HCT116 (cell line): Measurements from ENCODE around the gene ZFP69B. TPM values are rescaled to one million over a fixed set of nuclear protein-coding genes. Genes with fewer than 3 reads are reported as not detected.

Experiments
- ATAC-seq: fragments of 200-7000 bp; cut with Tn5 transposase; 2 replicates; pipeline ENCODE4 v1.9.1; 2020; ENCODE audit warnings: mild to moderate bottlenecking, moderate library complexity
- BruUV-seq: library from RNA; stranded (reverse); fragments of 400-500 nt; replicated peaks from 2 replicates; lab custom pipeline; 2021; lab: Mats Ljungman, UMichigan
- CTCF ChIA-PET: fragments of 300-600 bp; sonication (Branson Sonifier 250); formaldehyde crosslinking; loops from one replicate; lab custom pipeline; 2021; ENCODE audit warnings: antibody characterized with exemption; lab: Charles Lee
- POLR2A ChIA-PET: fragments of 300-600, 350-600 bp; sonication (Branson Sonifier 250); formaldehyde crosslinking; loops from one replicate; lab custom pipeline; 2021; ENCODE audit warnings: antibody characterized with exemption; lab: Charles Lee
- RAD21 ChIA-PET, 2 experiments: fragments of 300-600 bp; sonication (Branson Sonifier 250); formaldehyde crosslinking; loops; one replicate each; lab custom pipeline; 2023; ENCODE audit warnings: low total read pairs in 2 of 2; ENCODE audit not compliant: uncharacterized antibody in 2 of 2, unreplicated experiment in 2 of 2, low non-redundant PET in 1 of 2; lab: Charles Lee
- DNase-seq: peaks from one replicate; pipeline ENCODE4 v3.0.0-alpha.2; 2010; ENCODE audit warnings: low read depth, low spot score
- H2AFZ ChIP-seq: fragments of 200-600 bp; shearing (Covaris generic), sonication (generic); 2 replicates; pipeline ENCODE4 v1.6.1; 2017; ENCODE audit warnings: low read depth, mixed run types, mixed read lengths, antibody characterized with exemption, low read length; ENCODE audit not compliant: poor library complexity, severe bottlenecking
- H3K27ac ChIP-seq: 2 replicates; pipeline ENCODE4 v1.5.1; 2012; ENCODE audit warnings: low read depth, low read length
- H3K27me3 ChIP-seq: fragments of 200-600 bp; sonication (generic); 2 replicates; pipeline ENCODE4 v1.6.1; 2016; ENCODE audit warnings: mixed run types, low read length, mixed read lengths; ENCODE audit not compliant: insufficient read depth
- H3K36me3 ChIP-seq, 2 experiments: fragments of 200-500 bp in 1 of 2; fragments of 200-600 bp in 1 of 2; sonication (Bioruptor generic) in 1 of 2; sonication (generic) in 1 of 2; 2 replicates each; pipeline versions ENCODE4 v1.5.1 to v1.6.1; 2014 to 2016; ENCODE audit warnings: low read length in 2 of 2, inconsistent platforms in 1 of 2, mixed read lengths in 1 of 2, mixed run types in 1 of 2; ENCODE audit not compliant: insufficient read depth in 2 of 2, control insufficient read depth in 1 of 2
- H3K4me1 ChIP-seq, 2 experiments: fragments of 200-600 bp in 1 of 2; sonication (generic) in 1 of 2; 2 replicates each; pipeline versions ENCODE4 v1.5.1 to v1.6.1; 2012 to 2017; ENCODE audit warnings: low read length in 2 of 2, inconsistent platforms in 1 of 2, mild to moderate bottlenecking in 1 of 2, mixed read lengths in 1 of 2, mixed run types in 1 of 2, moderate library complexity in 1 of 2; ENCODE audit not compliant: insufficient read depth in 2 of 2, control insufficient read depth in 1 of 2
- H3K4me2 ChIP-seq: fragments of 200-600 bp; sonication (generic); 2 replicates; pipeline ENCODE4 v1.6.1; 2017; ENCODE audit warnings: mixed run types, low read length, mixed read lengths
- H3K4me3 ChIP-seq, 2 experiments: fragments of 200-600 bp in 1 of 2; sonication (generic) in 1 of 2; replicated peaks in 1 of 2; 2 replicates each; pipeline ENCODE4 v1.5.1; 2011 to 2016; ENCODE audit warnings: low read length in 2 of 2, control low read depth in 1 of 2, low read depth in 1 of 2, mild to moderate bottlenecking in 1 of 2, mixed read lengths in 1 of 2, mixed run types in 1 of 2
- H3K79me2 ChIP-seq: fragments of 200-600 bp; sonication (generic); 2 replicates; pipeline ENCODE4 v1.6.1; 2017; ENCODE audit warnings: mild to moderate bottlenecking, mixed run types, low read length, moderate library complexity, mixed read lengths; ENCODE audit not compliant: insufficient read depth
- H3K9ac ChIP-seq: fragments of 200-600 bp; sonication (generic); 2 replicates; pipeline ENCODE4 v1.6.1; 2016; ENCODE audit warnings: low read length, mixed read lengths
- H3K9me2 ChIP-seq: fragments of 200-600 bp; sonication (generic), shearing (Covaris generic); 2 replicates; pipeline ENCODE4 v1.6.1; 2017; ENCODE audit warnings: mixed run types, mild to moderate bottlenecking, moderate library complexity; ENCODE audit not compliant: insufficient read depth
- H3K9me3 ChIP-seq, 2 experiments: fragments of 200-500 bp in 1 of 2; fragments of 200-600 bp in 1 of 2; sonication (Bioruptor generic) in 1 of 2; sonication (generic) in 1 of 2; 2 replicates each; pipeline ENCODE4 v1.6.1; 2014 to 2017; ENCODE audit warnings: low read length in 2 of 2, mixed read lengths in 2 of 2, inconsistent platforms in 1 of 2, low read depth in 1 of 2, mild to moderate bottlenecking in 1 of 2, mixed run types in 1 of 2, moderate library complexity in 1 of 2; ENCODE audit not compliant: control insufficient read depth in 1 of 2, insufficient read depth in 1 of 2
- H4K20me1 ChIP-seq: fragments of 200-600 bp; sonication (generic), shearing (Covaris generic); 2 replicates; pipeline ENCODE4 v1.6.1; 2017; ENCODE audit warnings: mixed run types, mild to moderate bottlenecking, moderate library complexity; ENCODE audit not compliant: insufficient read depth
- CBX3 ChIP-seq: IDR thresholded peaks from 2 replicates; pipeline ENCODE4 v1.6.1; 2012; ENCODE audit warnings: low read depth
- CEBPB ChIP-seq: IDR thresholded peaks from 2 replicates; pipeline ENCODE4 v1.6.1; 2012; ENCODE audit warnings: low read depth
- CTCF ChIP-seq, 3 experiments: fragments of 200-600 bp in 1 of 3; sonication (generic) in 1 of 3; IDR thresholded peaks in 2 of 3; conservative IDR thresholded peaks in 1 of 3; 2 replicates each; pipeline ENCODE4 v1.5.1; 2012 to 2017; ENCODE audit warnings: low read depth in 2 of 3, low read length in 2 of 3, antibody characterized with exemption in 1 of 3, borderline replicate concordance in 1 of 3, control low read depth in 1 of 3, mild to moderate bottlenecking in 1 of 3, mixed read lengths in 1 of 3, mixed run types in 1 of 3, moderate library complexity in 1 of 3; ENCODE audit not compliant: insufficient read depth in 1 of 3
- EGR1 ChIP-seq: IDR thresholded peaks from 2 replicates; pipeline ENCODE4 v1.6.1; 2012; ENCODE audit warnings: low read depth
- ELF1 ChIP-seq: IDR thresholded peaks from 2 replicates; pipeline ENCODE4 v1.6.1; 2012; ENCODE audit warnings: low read depth, borderline replicate concordance
- EZH2 ChIP-seq: fragments of 200-600 bp; sonication (generic); IDR thresholded peaks from 2 replicates; pipeline ENCODE4 v1.6.1; 2017; ENCODE audit warnings: antibody characterized with exemption, mixed run types
- JUND ChIP-seq: IDR thresholded peaks from 2 replicates; pipeline ENCODE4 v1.6.1; 2012
- MAX ChIP-seq: IDR thresholded peaks from 2 replicates; pipeline ENCODE4 v1.6.1; 2012
- POLR2A ChIP-seq: IDR thresholded peaks from 2 replicates; pipeline ENCODE4 v1.7.0; 2011; ENCODE audit warnings: borderline replicate concordance; ENCODE audit not compliant: insufficient read depth, insufficient read length; ENCODE audit errors: extremely low read depth
- POLR2AphosphoS5 ChIP-seq: IDR thresholded peaks from 2 replicates; pipeline ENCODE4 v1.6.1; 2011; ENCODE audit warnings: mild to moderate bottlenecking, low read depth, low read length, moderate library complexity
- TCF7L2 ChIP-seq: IDR thresholded peaks from 2 replicates; pipeline ENCODE4 v1.7.0; 2011; ENCODE audit warnings: borderline replicate concordance, inconsistent platforms; ENCODE audit not compliant: insufficient read depth, insufficient read length; ENCODE audit errors: extremely low read depth
- YY1 ChIP-seq: IDR thresholded peaks from 2 replicates; pipeline ENCODE4 v1.6.1; 2011; ENCODE audit warnings: low read length, low read depth, moderate library complexity, mild to moderate bottlenecking; ENCODE audit not compliant: insufficient replicate concordance; ENCODE audit errors: extremely low read depth
- ZFX ChIP-seq: fragments of 450-650 bp; IDR thresholded peaks from 2 replicates; pipeline ENCODE4 v1.6.1; 2017
- intact Hi-C: fragments of 100-400 bp; cut with micrococcal nuclease; formaldehyde crosslinking; loops from 2 replicates; pipeline ENCODE4 v1.10.0; 2022
- total RNA-seq: library from RNA; stranded (reverse); gene quantifications from one replicate; pipeline ENCODE4 v1.2.1, GENCODE V29; 2021; ENCODE audit not compliant: unreplicated experiment

ZFP69B gene
- total RNA-seq, 1 experiment from 2014 or later, result 0.27 TPM

- Histone ChIP-seq H2AFZ (no peak overlapping the region), H4K20me1 (no peaks in the 10 kb centered on the region), H3K27me3 (no peaks in the 10 kb centered on the region), H3K4me1 (no peaks in the 10 kb centered on the region), H3K9me2 (no peaks in the 10 kb centered on the region), H3K9ac (no peak overlapping the region)
- RAD21 ChIA-PET, result no interaction called here
- no peak for ATAC-seq
- TF ChIP-seq ZFX (no peak), EZH2 (no peak), CBX3 (no peak), ELF1 (no peak), POLR2AphosphoS5 (no peak), MAX (no peak), EGR1 (no peak), CTCF (IDR thresholded peaks at IDR 0.05 in 2 of 3, conservative IDR thresholded peaks at IDR 0.05 in 1 of 3; ENCODE audit: borderline replicate concordance in 1 of 3, insufficient read depth in 1 of 3, low read depth in 2 of 3, low read length in 2 of 3) (no peak)
- TF ChIP-seq, all 23 proteins: peak for 0
- Histone ChIP-seq H3K79me2 (no peaks in the 10 kb centered on the region), H3K27ac (no peak overlapping the region), H3K36me3 (no peaks in the 10 kb centered on the region), H3K4me2 (no peak overlapping the region), H3K9me3 (no peaks in the 10 kb centered on the region), H3K4me3 (no peak overlapping the region)
- DNase-seq, result no peak
- intact Hi-C loops, result no loop called here
- POLR2A ChIA-PET, result no interaction called here
- CTCF ChIA-PET, result interaction anchor here (1.4 to 1.6 kb wide), 2 partner anchors 86 to 107 kb away, joined by 3 read pairs; partner anchors contain the start of gene ZNF684
- BruUV-seq, result no TSS peak
Measured at GRCh38 chr1:40425198-40425597, 25.1 kb upstream of the ZFP69B start.

- BruUV-seq, result no TSS peak
- POLR2A ChIA-PET, result no interaction called here
- CTCF ChIA-PET, result no interaction called here
Measured at GRCh38 chr1:40431385-40431784, 18.9 kb upstream of the ZFP69B start.

More at GRCh38 chr1:40431385-40431784, 18.9 kb upstream of the ZFP69B start:
- Histone ChIP-seq H3K27ac (no peak overlapping the region), H3K9ac (no peak overlapping the region), H3K27me3 (no peaks in the 10 kb centered on the region), H2AFZ (no peak overlapping the region)
- no peak for DNase-seq
- TF ChIP-seq CEBPB (no peak), TCF7L2 (no peak), YY1 (no peak), POLR2A (no peak), POLR2AphosphoS5 (no peak), JUND (no peak)
- TF ChIP-seq, all 23 proteins: peak for 0
- no peak overlapping the region for H3K4me3 ChIP-seq
- intact Hi-C loops, result no loop called here
- no peaks in the 10 kb centered on the region for H4K20me1 ChIP-seq
- H3K4me1 ChIP-seq, result no peaks in the 10 kb centered on the region
- no peaks in the 10 kb centered on the region for H3K9me2 ChIP-seq
- RAD21 ChIA-PET, result interaction anchor here in 1 of 2 experiments (0.7 kb wide), 1 partner anchor 259 kb away, joined by 3 read pairs; no protein-coding TSS in a partner anchor
- no peak overlapping the region for H3K4me2 ChIP-seq
- 0 out of 4 replicates have a peak, but pooled peaks cover 0 to 3% of the 10 kb centered on the region in 2 experiments for H3K9me3 ChIP-seq
- H3K79me2 ChIP-seq, result no peaks in the 10 kb centered on the region
- H3K36me3 ChIP-seq, result no peaks in the 10 kb centered on the region
- no peak for ATAC-seq
